Trophoblast cell (in vitro differentiated cells and primary cell): ENCODE measurements around the gene PRAMEF12.

Experiments used
- DNase-seq, 2 donors: peaks; one replicate each; pipeline ENCODE4 v3.0.0-alpha.2; 2016
- H2AFZ ChIP-seq: 2 replicates; pipeline ENCODE4 v1.6.1; 2013; ENCODE audit warnings: low read length, moderate library complexity, mild to moderate bottlenecking; ENCODE audit not compliant: insufficient read depth, poor library complexity
- H2AK5ac ChIP-seq: 2 replicates; pipeline ENCODE4 v1.6.1; 2013; ENCODE audit warnings: mild to moderate bottlenecking, low read length
- H2BK120ac ChIP-seq: 2 replicates; pipeline ENCODE4 v1.6.1; 2013; ENCODE audit warnings: low read length, mild to moderate bottlenecking, moderate library complexity; ENCODE audit not compliant: insufficient read depth, poor library complexity
- H2BK12ac ChIP-seq: 2 replicates; pipeline ENCODE4 v1.6.1; 2013; ENCODE audit warnings: mild to moderate bottlenecking, low read length, moderate library complexity
- H2BK5ac ChIP-seq: 2 replicates; pipeline ENCODE4 v1.6.1; 2013; ENCODE audit warnings: low read length, low read depth, moderate library complexity, mild to moderate bottlenecking; ENCODE audit not compliant: poor library complexity
- H3K14ac ChIP-seq: 2 replicates; pipeline ENCODE4 v1.6.1; 2013; ENCODE audit warnings: mild to moderate bottlenecking, low read length
- H3K18ac ChIP-seq: 2 replicates; pipeline ENCODE4 v1.6.1; 2013; ENCODE audit warnings: mild to moderate bottlenecking, low read length
- H3K23ac ChIP-seq: 2 replicates; pipeline ENCODE4 v1.6.1; 2013; ENCODE audit warnings: low read length
- H3K27ac ChIP-seq: 2 replicates; pipeline ENCODE4 v1.5.1; 2013; ENCODE audit warnings: low read depth, mild to moderate bottlenecking, inconsistent platforms, low read length, moderate library complexity
- H3K27me3 ChIP-seq: 2 replicates; pipeline ENCODE4 v1.6.1; 2013; ENCODE audit warnings: inconsistent platforms, mild to moderate bottlenecking, low read length, moderate library complexity; ENCODE audit not compliant: insufficient read depth
- H3K36me3 ChIP-seq, 2 experiments: 1 replicate in 1 of 2; 2 replicates in 1 of 2; pipeline ENCODE4 v1.6.1; 2013; ENCODE audit warnings: low read length in 2 of 2, mild to moderate bottlenecking in 2 of 2, moderate library complexity in 1 of 2; ENCODE audit not compliant: insufficient read depth in 2 of 2, control insufficient read depth in 1 of 2
- H3K4ac ChIP-seq: 2 replicates; pipeline ENCODE4 v1.6.1; 2013; ENCODE audit warnings: low read depth, mild to moderate bottlenecking, low read length, moderate library complexity
- H3K4me1 ChIP-seq, 2 experiments: 1 replicate in 1 of 2; 2 replicates in 1 of 2; pipeline ENCODE4 v1.6.1; 2013; ENCODE audit warnings: low read length in 2 of 2, mild to moderate bottlenecking in 2 of 2, moderate library complexity in 1 of 2; ENCODE audit not compliant: insufficient read depth in 2 of 2, control insufficient read depth in 1 of 2
- H3K4me2 ChIP-seq: 2 replicates; pipeline ENCODE4 v1.6.1; 2013; ENCODE audit warnings: inconsistent platforms, mild to moderate bottlenecking, low read length, moderate library complexity
- H3K4me3 ChIP-seq: 2 replicates; pipeline ENCODE4 v1.5.1; 2013; ENCODE audit warnings: mild to moderate bottlenecking, low read depth, low read length, inconsistent platforms
- H3K79me1 ChIP-seq: one replicate; pipeline ENCODE4 v1.6.1; 2013; ENCODE audit warnings: low read length
- H3K79me2 ChIP-seq: 2 replicates; pipeline ENCODE4 v1.6.1; 2013; ENCODE audit warnings: low read length, mild to moderate bottlenecking; ENCODE audit not compliant: control insufficient read depth, insufficient read depth, poor library complexity
- H3K9ac ChIP-seq: 2 replicates; pipeline ENCODE4 v1.6.1; 2013; ENCODE audit warnings: mild to moderate bottlenecking, low read length
- H3K9me3 ChIP-seq: 2 replicates; pipeline ENCODE4 v1.6.1; 2013; ENCODE audit warnings: low read depth, mild to moderate bottlenecking, control low read depth, inconsistent platforms, low read length; ENCODE audit not compliant: insufficient read depth
- H4K12ac ChIP-seq: 2 replicates; pipeline ENCODE4 v1.6.1; 2013; ENCODE audit warnings: low read depth, mild to moderate bottlenecking, low read length, moderate library complexity
- H4K8ac ChIP-seq: 2 replicates; pipeline ENCODE4 v1.6.1; 2013; ENCODE audit warnings: low read depth, mild to moderate bottlenecking, low read length, moderate library complexity
- H4K91ac ChIP-seq: one replicate; pipeline ENCODE4 v1.6.1; 2013; ENCODE audit warnings: low read depth, mild to moderate bottlenecking, low read length, moderate library complexity
- WGBS: extraction: QIAGEN DNeasy Blood & Tissue Kit; methylation state at CpG from one replicate; pipeline ENCODE4 v1.1.7; 2013; ENCODE audit warnings: missing lambda C conversion rate; ENCODE audit not compliant: insufficient read length, insufficient coverage; ENCODE audit errors: extremely low coverage; 5-methylcytosine and 5-hydroxymethylcytosine counted together

PRAMEF12 gene

DNA sequence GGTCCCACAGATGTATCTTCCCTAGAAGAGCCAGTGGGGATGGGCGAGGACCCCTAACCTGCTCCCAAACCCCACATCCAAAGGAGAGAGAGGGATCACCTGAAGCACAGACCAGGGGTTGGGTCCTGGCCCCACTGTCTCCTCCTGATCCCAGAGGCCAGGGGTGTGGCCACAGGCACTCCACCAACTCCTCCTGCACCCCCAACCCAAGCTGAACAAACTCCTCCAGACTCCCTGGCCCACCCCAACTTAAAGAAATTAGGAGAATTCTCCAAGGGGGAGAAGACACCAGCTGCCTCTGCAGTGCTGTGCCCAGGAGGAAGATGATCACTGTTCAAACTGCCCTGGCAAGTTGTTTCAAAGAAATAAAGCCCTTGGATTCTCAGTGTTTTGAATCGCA, 4.5 kb upstream of the PRAMEF12 start:
- H2BK120ac ChIP-seq = no peak overlapping the region
- no peak overlapping the region for H3K4me3 ChIP-seq
- H3K79me1 ChIP-seq = no peaks in the 10 kb centered on the region
- no peak overlapping the region for H4K8ac ChIP-seq
- H3K4ac ChIP-seq = no peak overlapping the region
- H4K12ac ChIP-seq = no peak overlapping the region
- H3K23ac ChIP-seq = no peak overlapping the region
- H2AK5ac ChIP-seq = no peak overlapping the region
- H2BK12ac ChIP-seq = no peak overlapping the region
- no peak overlapping the region for H3K14ac ChIP-seq
- no peaks in the 10 kb centered on the region for H3K4me1 ChIP-seq
- H3K79me2 ChIP-seq = no peaks in the 10 kb centered on the region
- no peaks in the 10 kb centered on the region for H3K36me3 ChIP-seq
- no peak for DNase-seq
- H3K4me2 ChIP-seq = no peak overlapping the region
- no peaks in the 10 kb centered on the region for H3K27me3 ChIP-seq
- H4K91ac ChIP-seq = no peak overlapping the region
- no peak overlapping the region for H3K9ac ChIP-seq
- no peak overlapping the region for H2AFZ ChIP-seq
- H3K9me3 ChIP-seq = peaks cover 3% of the 10 kb centered on the region
- H3K27ac ChIP-seq = no peak overlapping the region
- no peak overlapping the region for H3K18ac ChIP-seq
- no peak overlapping the region for H2BK5ac ChIP-seq
- no CpG with 5 or more reads among the region's 2 CpGs for whole genome bisulfite sequencing

DNA sequence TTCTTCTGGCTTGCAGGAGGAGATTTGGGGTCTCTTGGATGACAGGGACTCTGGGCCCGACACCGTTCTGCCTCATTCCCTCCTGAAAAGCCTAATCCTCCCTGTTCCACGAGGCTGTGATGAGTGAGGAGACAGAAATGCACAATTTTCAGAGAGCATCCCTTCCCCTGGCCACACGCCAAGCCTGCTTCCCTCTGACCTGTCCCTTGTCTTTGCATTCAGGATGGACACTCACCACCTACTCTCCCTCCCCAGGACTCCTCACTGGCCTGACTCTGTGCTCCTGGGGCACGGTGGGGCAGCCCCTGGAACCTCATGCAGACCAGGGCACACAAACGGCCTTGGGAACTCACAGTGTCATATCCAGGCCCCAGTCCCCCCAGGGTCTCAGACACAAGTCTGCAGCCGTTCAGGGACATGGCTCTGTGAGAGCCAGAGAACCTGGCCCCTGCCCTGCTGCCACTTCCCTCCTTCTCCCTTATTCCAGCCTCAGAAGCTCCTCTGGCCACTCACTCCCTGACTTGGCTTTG, 3.5 kb upstream of the PRAMEF12 start:
- Histone ChIP-seq H3K4me3 (no peak overlapping the region), H2AFZ (no peak overlapping the region), H3K4me2 (no peak overlapping the region), H3K18ac (no peak overlapping the region), H3K4ac (no peak overlapping the region), H3K27me3 (no peaks in the 10 kb centered on the region), H2BK120ac (no peak overlapping the region), H2BK12ac (no peak overlapping the region), H3K4me1 (no peaks in the 10 kb centered on the region), H3K14ac (no peak overlapping the region), H3K9me3 (peaks cover 3% of the 10 kb centered on the region), H3K79me2 (no peaks in the 10 kb centered on the region), H3K36me3 (no peaks in the 10 kb centered on the region), H3K23ac (no peak overlapping the region), H2AK5ac (no peak overlapping the region), H3K79me1 (no peaks in the 10 kb centered on the region), H2BK5ac (no peak overlapping the region), H3K9ac (no peak overlapping the region), H4K91ac (no peak overlapping the region), H4K12ac (no peak overlapping the region), H3K27ac (no peak overlapping the region), H4K8ac (no peak overlapping the region)
- WGBS = no CpG with 5 or more reads among the region's 7 CpGs
- DNase-seq = no peak

DNA sequence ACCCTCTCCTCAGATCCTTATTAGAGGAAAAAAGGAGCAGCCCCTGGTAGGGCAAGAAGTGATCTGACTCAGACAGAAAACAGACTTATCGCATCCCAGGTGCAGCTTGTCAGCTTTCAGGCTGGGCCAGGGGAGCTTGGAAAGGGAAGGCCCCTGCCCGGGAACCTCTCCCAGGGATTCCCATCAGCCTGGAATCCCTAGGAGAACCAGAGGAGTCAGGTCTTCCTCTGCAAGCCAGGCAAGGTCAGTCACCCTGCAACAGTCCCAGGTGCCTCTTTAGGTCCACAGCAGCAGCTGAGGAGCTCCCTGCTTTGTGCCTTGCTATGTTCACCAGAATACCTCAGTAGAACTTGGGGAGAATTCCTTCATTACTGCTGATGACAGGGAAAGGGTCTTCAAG, 2.9 kb upstream of the PRAMEF12 start:
- Histone ChIP-seq H3K4me3 (no peak overlapping the region), H4K91ac (no peak overlapping the region), H3K4me2 (no peak overlapping the region), H3K36me3 (no peaks in the 10 kb centered on the region), H3K14ac (no peak overlapping the region), H4K12ac (no peak overlapping the region), H3K23ac (no peak overlapping the region), H3K79me1 (no peaks in the 10 kb centered on the region), H3K79me2 (no peaks in the 10 kb centered on the region), H3K4ac (no peak overlapping the region), H3K18ac (no peak overlapping the region), H4K8ac (no peak overlapping the region), H3K4me1 (no peaks in the 10 kb centered on the region), H3K9ac (no peak overlapping the region), H2BK12ac (no peak overlapping the region), H3K27me3 (no peaks in the 10 kb centered on the region), H3K27ac (no peak overlapping the region), H2AFZ (no peak overlapping the region), H2BK120ac (no peak overlapping the region), H3K9me3 (peaks cover 3% of the 10 kb centered on the region), H2AK5ac (no peak overlapping the region), H2BK5ac (no peak overlapping the region)
- DNase-seq = no peak
- WGBS = no CpG with 5 or more reads among the region's 2 CpGs

DNA sequence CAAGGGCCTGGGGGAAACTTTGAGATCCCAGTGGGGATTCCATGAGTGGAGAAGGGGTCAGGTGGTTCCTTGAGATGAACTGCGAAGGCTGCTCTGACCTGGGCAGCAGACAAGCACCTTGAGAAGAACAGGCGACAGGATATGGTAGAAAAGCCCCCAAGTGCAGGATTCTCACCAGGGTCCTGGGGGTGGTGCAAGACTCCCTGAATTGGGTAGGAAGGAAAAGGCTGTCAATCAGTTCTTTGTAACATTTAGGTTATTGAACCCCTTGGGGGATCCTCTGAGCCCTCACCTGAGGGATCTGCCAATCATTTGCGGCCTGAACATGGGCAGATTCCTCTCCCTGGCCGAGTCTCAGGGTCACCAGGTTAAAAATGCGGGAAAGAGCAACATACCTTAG, 2.4 kb upstream of the PRAMEF12 start:
- H3K4ac ChIP-seq = no peak overlapping the region
- no CpG with 5 or more reads among the region's 5 CpGs for WGBS
- no peak overlapping the region for H3K4me3 ChIP-seq
- H3K18ac ChIP-seq = no peak overlapping the region
- H3K79me1 ChIP-seq = no peaks in the 10 kb centered on the region
- no peaks in the 10 kb centered on the region for H3K79me2 ChIP-seq
- H3K27ac ChIP-seq = no peak overlapping the region
- no peaks in the 10 kb centered on the region for H3K36me3 ChIP-seq
- no peaks in the 10 kb centered on the region for H3K4me1 ChIP-seq
- H3K9ac ChIP-seq = no peak overlapping the region
- H4K91ac ChIP-seq = no peak overlapping the region
- no peak overlapping the region for H2BK120ac ChIP-seq
- H3K9me3 ChIP-seq = peaks cover 3% of the 10 kb centered on the region
- no peak overlapping the region for H2BK12ac ChIP-seq
- no peak overlapping the region for H4K12ac ChIP-seq
- DNase-seq = no peak
- H3K14ac ChIP-seq = no peak overlapping the region
- H2BK5ac ChIP-seq = no peak overlapping the region
- H4K8ac ChIP-seq = no peak overlapping the region
- no peak overlapping the region for H3K23ac ChIP-seq
- no peak overlapping the region for H2AK5ac ChIP-seq
- no peak overlapping the region for H3K4me2 ChIP-seq
- no peak overlapping the region for H2AFZ ChIP-seq
- H3K27me3 ChIP-seq = no peaks in the 10 kb centered on the region
